KBM-7 (cell line): ENCODE measurements around the gene DCXR.

Experiments used
- DNase-seq: peaks from one replicate; pipeline ENCODE4 v3.0.0-alpha.2; 2015
- in situ Hi-C: fragments of 300-500 bp; cut with MboI; formaldehyde crosslinking; loops from 2 replicates; pipeline ENCODE4 v1.14.3; 2020; ENCODE audit warnings: low sequenced_read_pairs, low pct_unique_long_range_greater_than_20kb, mixed read lengths

Gene DCXR

DNA sequence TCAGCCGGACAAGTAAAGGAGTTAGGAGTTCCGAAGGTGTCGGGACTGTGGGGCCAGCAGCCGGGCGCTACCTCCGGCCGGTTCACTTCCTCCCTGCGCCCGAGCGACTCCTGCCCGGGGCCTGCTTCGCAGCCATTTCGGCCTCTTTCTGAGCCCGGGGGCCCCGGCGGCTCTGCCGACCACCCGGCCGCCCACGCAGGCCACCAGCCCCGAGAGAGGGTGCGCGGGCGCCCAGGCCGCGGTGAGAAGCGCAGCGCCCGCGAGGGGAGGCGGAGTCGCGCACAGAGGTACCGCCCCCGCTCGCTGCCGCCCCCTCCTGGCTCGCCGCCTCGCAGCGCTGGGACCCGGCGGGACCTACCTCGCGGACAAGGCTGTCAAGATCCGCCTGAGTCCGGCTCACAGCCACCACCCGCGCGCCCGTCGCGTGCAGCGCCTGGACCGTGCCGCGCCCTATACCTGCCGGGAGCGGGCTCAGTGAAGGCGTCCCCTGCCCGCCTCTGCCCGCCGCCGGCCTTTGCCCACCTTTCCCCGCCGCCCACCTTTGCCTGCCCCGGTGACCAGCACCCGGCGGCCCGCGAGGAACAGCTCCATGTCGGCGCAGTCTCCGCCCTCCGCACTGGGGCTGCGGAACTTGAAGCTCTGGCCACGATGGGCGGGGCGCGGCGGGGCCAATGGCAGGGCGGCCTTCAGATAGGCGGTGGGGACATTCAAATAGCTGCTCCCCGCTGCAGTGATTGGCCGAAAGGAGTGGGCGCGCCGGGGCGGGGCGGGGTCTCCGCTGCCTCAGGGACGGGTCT lies at the start of gene DCXR:
Gene DCXR (minus strand): TSS at position 606 of the 797 bp plus-strand sequence. CDS start 15 bp downstream, at position 591.
- peak; percentile 97 for DNase-seq
- in situ Hi-C loops, result no loop called here

DNA sequence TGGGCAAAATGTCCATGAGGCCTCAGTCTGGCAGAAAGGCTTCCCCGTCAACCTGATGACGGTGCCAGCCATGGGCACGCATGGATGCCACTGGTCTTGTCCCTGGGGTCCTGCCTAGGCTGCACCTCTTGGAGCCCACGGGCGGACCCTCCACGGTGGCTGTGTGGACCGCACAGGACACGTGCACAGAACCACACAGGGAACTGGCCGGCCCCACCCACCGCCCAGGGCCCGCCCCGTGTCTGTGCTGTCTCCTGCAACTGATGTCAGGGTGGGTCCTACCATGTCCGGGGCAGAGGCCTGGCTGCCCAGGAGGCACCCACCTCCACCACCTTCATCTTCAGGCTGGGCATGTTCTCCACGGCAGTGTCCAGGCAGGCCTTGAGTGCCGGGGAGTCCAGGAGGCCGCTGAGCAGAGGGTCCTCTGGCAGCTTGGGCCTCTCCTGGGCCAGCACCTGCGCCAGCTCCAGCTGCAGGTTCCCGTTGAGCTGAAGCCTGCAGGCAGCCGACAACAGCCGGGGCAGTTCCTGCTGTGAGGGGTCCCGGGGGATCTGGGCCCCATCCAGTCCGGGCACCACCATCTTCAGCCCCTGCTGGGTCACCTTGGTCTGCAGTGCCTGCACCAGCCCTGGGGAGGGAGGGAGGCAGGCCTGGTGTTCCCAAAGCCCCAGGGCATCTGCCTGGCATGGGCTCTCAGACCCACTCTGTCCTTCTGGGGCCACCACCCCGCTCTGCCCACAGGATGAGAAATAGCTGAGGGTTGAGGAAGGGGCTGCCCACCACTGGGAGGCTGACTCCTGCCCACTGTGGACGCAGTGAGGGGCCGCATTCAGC lies 48.7 kb upstream of the DCXR start:
- no peak for DNase-seq
- in situ Hi-C loops, result no loop called here

- in situ Hi-C loops, result no loop called here
- no peak for DNase-seq
Measured at GRCh38 chr17:82085031-82085861, 47.7 kb upstream of the DCXR start.

DNA sequence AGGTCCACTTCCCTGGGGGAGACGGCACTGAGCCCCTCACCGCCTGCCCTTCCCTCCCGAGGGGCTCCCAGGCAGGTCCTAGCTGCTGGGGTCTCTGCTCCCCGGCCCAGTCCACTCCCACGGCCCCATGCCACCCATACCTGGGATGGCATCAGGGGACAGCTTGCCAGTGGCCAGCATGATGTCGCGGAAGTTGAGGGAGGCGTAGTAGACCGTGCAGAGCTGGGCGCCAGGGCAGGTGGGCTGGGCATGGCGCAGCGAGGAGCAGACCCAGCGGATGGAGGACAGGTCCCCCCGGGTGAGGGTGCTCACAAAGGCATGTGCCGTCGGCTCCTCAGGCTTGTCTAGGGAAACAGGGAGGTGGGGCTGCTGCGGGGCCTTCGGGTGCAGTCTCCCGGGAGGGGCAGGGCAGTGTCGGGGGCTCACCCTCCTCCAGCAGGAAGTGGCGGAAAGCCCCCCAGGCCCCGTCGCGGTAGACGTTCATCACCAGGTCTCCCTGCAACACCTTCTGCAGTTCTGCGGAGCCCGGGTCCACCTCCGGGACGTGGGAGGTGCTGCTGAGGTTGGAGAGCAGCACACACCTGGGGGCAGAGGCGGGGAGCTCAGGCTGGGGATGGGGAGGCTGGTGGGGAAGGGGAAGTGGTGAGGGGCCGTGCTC lies 47.0 kb upstream of the DCXR start:
- in situ Hi-C loops, result no loop called here
- DNase-seq, result no peak

- in situ Hi-C loops, result no loop called here
- DNase-seq, result no peak
Measured at GRCh38 chr17:82083533-82084359, 46.2 kb upstream of the DCXR start.

DNA sequence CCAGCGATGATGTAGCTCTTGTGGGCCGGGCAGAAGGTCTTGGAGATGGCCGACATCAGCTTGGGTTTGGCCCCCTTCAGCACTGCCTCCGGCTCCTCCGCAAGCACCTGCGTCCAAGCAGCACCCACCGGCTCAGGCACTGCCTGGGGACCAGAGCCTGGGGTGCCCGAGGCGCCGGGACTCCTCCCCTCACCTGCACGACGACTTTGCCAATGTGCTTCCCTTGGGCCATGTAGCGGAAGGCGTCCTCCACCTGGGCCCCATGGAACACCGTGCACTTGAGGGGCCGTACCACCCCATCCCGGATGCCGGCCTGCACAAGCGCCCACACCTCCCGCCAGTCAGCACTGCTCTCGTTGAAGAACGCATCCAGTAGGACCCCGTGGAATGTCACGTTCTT lies 45.5 kb upstream of the DCXR start:
- no peak for DNase-seq
- in situ Hi-C loops, result no loop called here

DNA sequence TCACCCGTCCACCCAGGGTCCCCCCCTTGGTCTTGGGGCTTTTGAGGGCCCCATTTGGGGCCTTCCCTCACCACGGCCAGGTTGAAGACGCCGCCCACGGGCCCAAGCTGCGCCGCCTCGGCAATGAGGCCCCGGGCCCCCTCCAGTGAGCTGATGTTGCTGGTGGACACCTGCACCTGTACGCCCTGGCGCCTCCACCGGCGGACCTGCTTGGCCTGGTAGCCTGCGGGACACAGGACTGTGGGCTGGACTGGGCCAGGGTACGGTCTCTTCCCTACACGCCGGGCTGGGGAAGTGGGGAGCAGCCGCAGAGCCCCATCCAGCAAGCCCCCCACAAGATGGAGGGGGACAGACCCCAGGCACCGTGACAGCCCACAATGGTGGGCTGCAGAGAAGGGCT lies 45.0 kb upstream of the DCXR start:
- no peak for DNase-seq
- in situ Hi-C loops, result no loop called here

- in situ Hi-C loops, result no loop called here
- no peak for DNase-seq
Measured at GRCh38 chr17:82081966-82082365, 44.5 kb upstream of the DCXR start.

DNA sequence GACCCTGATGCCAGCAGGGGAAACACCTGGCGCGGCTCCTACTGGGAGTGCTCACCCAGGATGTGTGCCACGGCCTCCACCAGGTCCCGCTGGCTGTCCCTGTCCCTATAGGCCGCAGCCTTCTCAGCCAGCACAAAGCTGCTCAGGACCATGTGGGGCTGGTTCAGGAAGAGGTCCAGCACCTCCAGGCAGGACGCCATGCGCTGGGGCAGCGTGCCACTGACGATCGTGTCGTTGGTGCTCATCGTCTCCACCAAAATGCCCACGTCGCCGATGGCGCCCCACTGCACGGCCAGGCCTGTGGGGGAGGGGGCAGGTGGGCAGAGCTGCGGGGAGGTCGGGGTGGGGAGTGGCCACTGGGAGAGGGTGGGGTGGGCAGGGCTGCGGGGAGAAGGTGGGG lies 44.0 kb upstream of the DCXR start:
- in situ Hi-C loops, result no loop called here

DNA sequence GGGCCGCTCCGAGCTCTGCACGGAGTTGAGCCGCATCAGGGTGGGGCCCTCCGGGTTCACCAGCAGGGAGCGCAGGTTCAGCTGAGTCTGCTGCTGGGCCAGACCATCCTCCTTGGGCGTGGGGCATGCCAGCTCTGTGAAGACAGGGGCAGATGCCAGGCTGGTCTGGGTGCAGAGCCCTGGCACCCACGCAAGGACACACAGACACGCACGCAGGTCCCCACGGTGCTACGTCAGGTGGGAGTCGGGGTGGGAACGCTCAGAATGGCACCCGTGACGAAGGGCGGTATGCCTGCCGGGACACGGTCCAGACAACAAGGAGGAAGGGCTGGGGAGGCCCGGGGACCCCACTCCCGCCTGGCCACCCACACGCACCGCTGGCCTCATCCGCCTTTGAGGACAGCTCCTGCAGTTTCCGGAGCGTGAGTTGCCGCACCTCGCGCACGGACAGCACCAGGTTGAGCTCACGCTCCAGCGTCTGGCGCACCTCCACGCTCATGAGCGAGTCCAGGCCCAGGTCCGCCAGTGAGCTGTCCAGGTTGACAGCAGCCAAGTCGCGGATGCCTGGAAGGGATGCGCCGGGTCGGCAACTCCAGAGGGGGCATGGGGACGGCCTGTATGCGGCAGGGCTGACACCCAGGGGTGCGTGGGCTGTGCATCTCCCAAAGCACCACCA lies 43.4 kb upstream of the DCXR start:
- in situ Hi-C loops, result no loop called here
- no peak for DNase-seq

More for the DNA sequence above, 44.0 kb upstream of the DCXR start:
- no peak for DNase-seq

DNA sequence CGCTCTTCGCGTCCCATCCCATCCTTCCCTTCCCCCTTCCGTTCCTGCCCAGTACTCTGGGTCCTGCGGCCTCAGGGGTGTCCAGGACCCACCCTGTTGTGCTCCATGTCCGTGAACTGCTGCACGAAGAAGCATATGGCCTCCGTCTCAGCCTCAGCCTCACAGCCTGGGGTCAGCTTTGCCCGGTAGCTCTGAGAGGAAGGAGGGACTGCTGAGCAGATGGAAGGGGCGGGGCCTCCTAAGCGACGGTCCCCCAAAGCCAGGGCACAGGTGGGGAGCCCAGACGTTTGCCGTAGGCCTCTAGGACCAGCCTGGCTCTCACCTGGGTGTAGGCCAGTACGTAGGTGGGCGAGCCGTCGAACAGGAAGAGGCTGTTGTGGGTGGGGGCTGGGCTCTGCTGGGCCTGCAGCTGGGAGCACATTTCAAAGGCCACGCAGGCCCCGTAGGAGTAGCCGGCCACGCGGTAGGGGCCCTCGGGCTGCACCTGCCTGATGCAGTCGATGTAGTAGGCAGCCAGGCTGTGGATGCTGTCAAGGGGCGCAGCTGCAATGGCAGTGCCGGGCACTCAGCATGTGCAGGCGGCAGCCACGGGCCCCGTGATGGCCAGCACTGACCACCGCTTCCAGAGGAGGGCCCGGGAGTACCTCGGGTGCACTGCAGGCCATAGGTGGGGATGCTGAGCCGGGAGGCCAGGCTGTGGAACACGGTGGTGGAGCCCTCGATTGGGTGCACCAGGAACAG lies 42.7 kb upstream of the DCXR start:
- DNase-seq, result no peak
- in situ Hi-C loops, result no loop called here

GRCh38 chr17:82079001-82079677 lies 41.6 kb upstream of the DCXR start:
- in situ Hi-C loops, result no loop called here
- DNase-seq, result no peak

GRCh38 chr17:82078433-82078832 lies 40.9 kb upstream of the DCXR start:
- DNase-seq, result no peak

GRCh38 chr17:82077617-82078358 lies 40.3 kb upstream of the DCXR start:
- in situ Hi-C loops, result no loop called here
- no peak for DNase-seq

More at GRCh38 chr17:82078433-82078832, 40.9 kb upstream of the DCXR start:
- in situ Hi-C loops, result no loop called here

GRCh38 chr17:82076785-82077591 lies 39.5 kb upstream of the DCXR start:
- in situ Hi-C loops, result no loop called here
- no peak for DNase-seq
